IPS DF 4.7 (cell line): ENCODE data around the gene CNPY2.
A peak's percentile ranks its signal among the peaks of the same experiment; 100 is the strongest.
"Not testable (repeated sequence)": the region's sequence is repeated elsewhere in the genome, so short reads cannot be mapped to it uniquely, and the experiment has no call there.

Experiments used
- DNase-seq: peaks from one replicate; pipeline ENCODE4 v3.0.0-alpha.2; 2013; ENCODE audit warnings: low spot score; ENCODE audit errors: extremely low read depth

CNPY2 gene

DNA sequence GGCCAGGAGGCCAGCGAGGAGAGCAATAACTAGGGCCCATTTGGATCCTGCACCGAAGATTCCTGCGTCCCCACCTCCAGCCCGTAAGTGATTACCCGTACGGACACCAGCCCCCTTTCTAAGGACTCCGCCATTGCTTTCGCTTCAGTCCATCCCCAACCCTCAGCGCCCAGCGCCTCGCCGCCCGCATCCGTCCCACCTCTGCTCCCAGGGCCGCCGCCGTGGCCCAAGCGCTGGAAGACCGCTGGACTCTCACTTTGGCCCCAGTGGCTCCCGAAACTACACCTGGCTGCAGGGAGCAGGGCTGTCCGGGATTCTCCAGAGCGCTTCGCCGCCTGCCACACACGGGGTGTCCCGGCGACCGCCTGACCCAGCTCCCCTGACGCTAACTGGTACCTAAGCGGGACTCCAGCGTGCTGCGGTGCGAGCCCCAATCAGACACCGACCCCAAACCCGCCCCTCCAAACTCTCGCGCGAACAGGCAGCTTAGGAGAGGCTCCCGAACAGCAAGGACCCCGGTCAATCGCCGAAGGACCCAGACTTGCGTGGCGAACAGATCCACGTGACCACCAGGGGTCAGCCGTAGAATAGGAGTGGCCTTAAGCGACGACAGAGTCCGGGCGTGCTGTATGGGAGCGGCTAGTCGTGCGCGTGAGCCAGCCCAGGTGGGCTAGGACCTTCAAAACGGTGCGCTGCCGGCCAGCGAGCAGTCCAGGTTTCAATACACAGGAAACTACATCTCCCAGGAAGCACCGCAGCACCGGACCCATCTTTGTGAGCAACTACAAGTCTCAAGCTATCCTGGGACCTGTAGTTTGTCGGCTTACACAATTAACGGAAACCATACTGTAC lies at the start of gene CNPY2:
Gene CNPY2 (minus strand): TSS at position 367 of the 852 bp plus-strand sequence. CDS start 771 bp downstream, outside the sequence.
- DNase-seq, result peak; percentile 97

DNA sequence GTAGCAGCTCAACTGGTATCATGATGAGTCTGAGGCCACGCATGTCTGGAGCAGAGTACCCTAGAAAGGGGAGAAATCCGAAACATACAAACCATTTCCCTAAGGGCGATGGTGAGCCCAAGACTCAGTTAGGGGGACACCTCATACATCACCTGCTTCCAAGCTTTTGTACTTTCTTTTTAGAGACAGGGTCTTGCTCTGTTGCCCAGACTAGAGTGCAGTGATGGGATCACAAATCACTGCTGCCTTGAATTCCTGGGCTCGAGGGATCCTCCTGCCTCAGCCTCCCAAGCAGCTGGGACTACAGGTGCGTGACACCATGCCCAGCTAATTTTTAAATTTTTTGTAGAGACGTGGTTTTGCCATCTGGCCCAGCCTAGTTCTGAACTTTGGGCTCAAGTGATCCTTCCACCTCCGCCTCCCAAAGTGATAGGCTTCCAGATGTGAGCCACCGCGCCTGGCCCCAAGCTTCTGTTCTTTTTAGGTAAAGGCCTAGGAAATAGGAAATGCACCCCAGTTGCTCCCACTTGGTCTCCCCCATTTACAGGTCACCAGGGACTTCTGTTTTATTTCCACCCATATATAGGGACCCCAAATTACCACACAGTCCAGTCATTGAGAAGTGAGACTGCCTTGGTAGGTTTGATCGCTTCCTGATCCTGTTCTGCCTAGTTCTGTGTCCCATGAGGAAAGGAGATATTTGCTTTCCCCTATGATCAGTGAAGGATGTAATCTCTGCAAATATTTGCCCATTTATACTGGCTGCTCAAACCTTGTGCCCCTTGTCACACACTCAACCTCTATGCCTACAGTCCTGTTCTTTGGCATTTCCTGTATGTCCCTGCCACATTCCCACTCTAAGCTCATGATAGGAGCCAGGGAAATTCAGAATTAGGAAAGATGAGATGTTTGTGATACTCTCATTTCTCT lies 46.6 kb upstream of the CNPY2 start, which contains the start of gene APOF:
Gene APOF (minus strand): TSS at position 728 of the 930 bp plus-strand sequence. CDS start 112 bp downstream, at position 616.
- DNase-seq, result no peak

- DNase-seq, result no peak
Measured at GRCh38 chr12:56361487-56362129, 45.8 kb upstream of the CNPY2 start.

DNA sequence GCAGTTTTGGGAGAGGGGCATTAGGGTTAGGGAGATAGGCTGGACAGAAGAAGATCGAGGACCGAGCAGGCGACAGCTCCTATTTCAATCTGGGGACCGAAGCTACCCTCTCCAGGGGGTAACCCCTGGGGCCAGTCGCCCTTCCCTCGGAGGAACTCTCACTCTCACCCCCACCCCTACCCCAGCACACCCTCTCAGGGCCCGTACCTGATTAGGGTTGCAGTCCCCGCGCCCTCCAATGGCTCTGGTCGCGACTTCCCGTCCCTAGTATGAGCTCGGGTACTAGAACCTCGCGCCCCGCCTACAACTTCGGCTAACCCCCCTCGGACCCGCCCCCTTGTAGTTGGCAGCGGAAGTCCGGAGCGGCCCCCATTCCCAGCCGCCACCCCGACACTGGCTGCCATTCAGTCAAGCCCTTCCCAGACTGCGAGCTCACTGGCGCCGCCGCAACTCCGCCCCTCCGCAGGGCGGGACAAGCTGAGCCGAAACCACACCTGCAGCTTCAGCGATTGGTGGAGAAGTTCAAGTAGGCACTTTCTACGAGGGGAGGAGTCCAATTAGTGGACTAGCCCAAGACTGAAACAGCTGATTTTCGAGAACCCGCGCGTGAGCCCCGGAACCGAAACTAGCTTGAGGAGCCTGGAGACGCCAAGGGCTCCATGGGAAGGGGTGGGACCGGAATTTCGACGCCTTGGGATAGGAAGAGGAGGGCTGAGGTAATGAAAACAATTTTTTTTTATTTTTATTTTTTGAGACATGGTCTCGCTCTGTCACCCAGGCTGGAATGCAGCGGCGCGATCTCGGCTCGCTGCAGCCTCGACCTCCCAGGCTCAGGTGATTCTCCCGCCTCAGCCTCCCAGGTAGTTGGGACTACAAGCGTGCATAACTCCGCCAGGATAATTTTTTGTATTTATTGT lies 44.3 kb upstream of the CNPY2 start, which contains the start of gene STAT2:
Gene STAT2 (minus strand): TSS at position 257 of the 917 bp plus-strand sequence. CDS start 3,536 bp downstream, outside the sequence.
- DNase-seq, result peak; percentile 100

- no peak for DNase-seq
Measured at GRCh38 chr12:56358836-56359532, 43.2 kb upstream of the CNPY2 start.

DNA sequence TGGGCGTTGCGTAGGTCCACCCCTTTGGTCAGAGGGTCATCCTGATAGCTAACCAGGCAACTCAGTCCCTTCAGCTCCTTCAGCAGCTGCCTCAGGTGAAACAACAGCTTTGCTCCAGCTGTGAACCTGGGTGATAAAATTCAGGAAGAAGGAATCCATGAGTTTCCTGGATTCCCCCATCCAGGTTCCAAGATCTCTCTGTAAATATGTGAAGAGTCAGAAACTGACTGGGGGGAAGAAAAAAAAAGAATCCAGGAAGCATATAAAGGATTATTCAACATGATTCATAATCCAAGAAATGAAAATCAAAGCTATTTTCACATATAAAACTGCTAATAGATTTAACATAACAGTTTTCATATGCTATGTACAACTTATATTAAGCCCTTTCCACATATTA lies 35.5 kb upstream of the CNPY2 start:
- DNase-seq, result no peak

GRCh38 chr12:56350662-56351061 lies 34.9 kb upstream of the CNPY2 start:
- no peak for DNase-seq

GRCh38 chr12:56348776-56349175 lies 33.0 kb upstream of the CNPY2 start:
- DNase-seq, result no peak

- not testable (repeated sequence) for DNase-seq
Measured at GRCh38 chr12:56347255-56347654, 31.5 kb upstream of the CNPY2 start.

- no peak for DNase-seq
Measured at GRCh38 chr12:56346675-56347074, 30.9 kb upstream of the CNPY2 start.

- DNase-seq, result not testable (repeated sequence)
Measured at GRCh38 chr12:56342290-56342689, 26.5 kb upstream of the CNPY2 start.

DNA sequence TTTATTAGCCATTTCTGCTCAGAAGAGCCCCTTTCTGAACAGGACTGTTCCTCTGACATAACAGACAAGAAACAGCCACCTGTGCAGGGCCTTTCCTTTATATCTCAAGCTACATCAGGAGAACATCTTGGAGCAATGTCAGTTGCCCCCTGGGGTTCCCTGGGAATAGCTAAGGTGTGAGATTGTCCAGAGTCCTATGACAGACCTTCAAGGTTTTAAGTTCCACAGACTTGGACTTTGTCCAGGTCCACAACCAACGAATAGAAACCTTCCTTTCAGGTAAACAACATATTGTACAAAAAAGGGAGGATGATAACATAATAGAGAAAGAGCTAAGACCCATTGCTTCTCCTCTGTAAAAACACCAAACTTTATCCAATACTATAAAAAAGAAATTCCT lies 25.8 kb upstream of the CNPY2 start:
- DNase-seq, result no peak

- no peak for DNase-seq
Measured at GRCh38 chr12:56339158-56339422, 23.3 kb upstream of the CNPY2 start.

- DNase-seq, result no peak
Measured at GRCh38 chr12:56338308-56339157, 22.7 kb upstream of the CNPY2 start, which contains the start of gene IL23A. Gene IL23A, plus strand, starts transcription at chr12:56338884. Its CDS starts 161 bp downstream, at chr12:56339045.

DNA sequence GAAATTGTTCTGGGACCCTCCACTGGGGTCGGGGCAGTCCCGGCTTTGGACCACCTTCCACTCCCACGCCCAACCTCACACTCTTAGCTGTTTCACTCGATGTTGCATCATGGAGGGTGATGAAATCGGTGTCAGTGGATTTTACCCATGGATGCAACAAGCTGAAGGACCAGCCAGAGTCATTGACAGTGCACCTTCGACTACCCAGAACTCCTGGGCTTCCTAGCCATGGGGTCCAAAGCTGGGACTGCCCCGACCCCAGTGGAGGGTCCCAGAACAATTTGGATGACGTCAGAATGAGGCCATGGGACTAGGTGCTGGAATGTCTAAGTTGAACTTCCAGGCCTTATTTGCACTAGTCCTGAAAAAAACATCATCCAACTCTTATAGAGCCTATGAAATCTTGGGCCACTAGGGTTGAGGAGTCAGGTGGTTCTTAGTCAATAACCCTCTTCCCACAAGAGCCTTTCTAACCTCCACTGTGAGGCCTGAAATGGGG lies 22.0 kb upstream of the CNPY2 start:
- DNase-seq, result no peak

GRCh38 chr12:56336361-56337167 lies 20.8 kb upstream of the CNPY2 start:
- DNase-seq, result no peak

DNA sequence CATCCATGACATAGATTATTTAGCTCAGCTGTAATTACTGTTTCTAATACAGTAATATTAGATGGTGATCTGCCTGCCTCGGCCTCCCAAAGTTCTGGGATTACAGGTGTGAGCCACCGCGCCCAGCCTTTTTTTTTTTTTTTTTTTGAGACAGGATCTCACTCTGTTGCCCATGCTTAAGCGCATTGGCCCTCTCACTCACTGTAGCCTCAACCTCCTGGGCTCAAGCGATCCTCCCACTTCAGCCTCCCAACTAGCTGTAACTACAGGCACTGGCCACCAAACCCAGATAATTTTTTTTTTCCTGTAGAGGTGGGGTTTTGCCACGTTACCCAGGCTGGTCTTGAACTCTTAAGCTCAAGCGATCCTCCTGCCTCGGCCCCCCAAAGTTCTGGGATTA lies 19.7 kb upstream of the CNPY2 start:
- DNase-seq, result not testable (repeated sequence)

GRCh38 chr12:56334490-56334793 lies 18.7 kb upstream of the CNPY2 start:
- DNase-seq, result no peak
